Upper lobe of left lung (tissue), 6 donors: ENCODE data around the gene DPF1. TPM values are rescaled to one million over a fixed set of nuclear protein-coding genes. Genes with fewer than 3 reads are reported as not detected.

Experiments used
- ATAC-seq, 2 donors: fragments of 200-7000 bp; cut with Tn5 transposase; one replicate each; pipeline ENCODE4 v1.9.1; 2022; ENCODE audit warnings: mild to moderate bottlenecking in 2 of 2, moderate library complexity in 2 of 2; ENCODE audit not compliant: low FRiP score in 2 of 2
- DNase-seq, 2 donors: peaks; one replicate each; pipeline ENCODE4 v3.0.0-alpha.2; 2019 to 2020
- H3K27ac ChIP-seq, 4 donors: fragments of 200-600 bp; sonication (generic); one replicate each; pipeline ENCODE4 v1.5.1; 2016 to 2019
- H3K27me3 ChIP-seq, 4 donors: fragments of 200-600 bp; sonication (generic); one replicate each; pipeline ENCODE4 v1.5.1; 2017 to 2019
- H3K36me3 ChIP-seq, 4 donors: fragments of 200-600 bp; sonication (generic); one replicate each; pipeline ENCODE4 v1.5.1; 2016 to 2019
- H3K4me1 ChIP-seq, 4 donors: fragments of 200-600 bp; sonication (generic); one replicate each; pipeline ENCODE4 v1.5.1; 2018 to 2019
- H3K4me3 ChIP-seq, 4 donors: fragments of 200-600 bp; sonication (generic); one replicate each; pipeline ENCODE4 v1.5.1; 2017 to 2019; ENCODE audit warnings: mild to moderate bottlenecking in 2 of 4, moderate library complexity in 1 of 4
- H3K9me3 ChIP-seq, 4 donors: fragments of 200-600 bp; sonication (generic); one replicate each; pipeline ENCODE4 v1.5.1; 2018 to 2019
- CTCF ChIP-seq, 6 experiments: fragments of 450-650 bp in 4 of 6; fragments of 200-600 bp in 2 of 6; sonication (generic) in 2 of 6; IDR thresholded peaks; one replicate each; pipeline ENCODE4 v1.5.1; 2016 to 2019; ENCODE audit warnings: antibody characterized with exemption in 6 of 6
- EP300 ChIP-seq, 4 donors: sonication (generic); formaldehyde crosslinking; IDR thresholded peaks; one replicate each; pipeline ENCODE4 v1.5.1; 2017; ENCODE audit warnings: antibody characterized with exemption in 4 of 4, control low read depth in 2 of 4
- POLR2A ChIP-seq, 4 donors: fragments of 450-650 bp; IDR thresholded peaks; one replicate each; pipeline ENCODE4 v1.5.1; 2016 to 2017; ENCODE audit warnings: antibody characterized with exemption in 4 of 4, mild to moderate bottlenecking in 2 of 4
- POLR2AphosphoS5 ChIP-seq, 2 donors: sonication (generic); formaldehyde crosslinking; IDR thresholded peaks; one replicate each; pipeline ENCODE4 v1.5.1; 2017; ENCODE audit warnings: antibody characterized with exemption in 2 of 2
- whole genome bisulfite sequencing, 2 donors: methylation state at CpG; one replicate each; pipeline ENCODE4 v1.1.5; 2017 to 2018; 5-methylcytosine and 5-hydroxymethylcytosine counted together
- total RNA-seq, 6 donors: library from RNA; depleted of rRNA in 4 of 6; stranded (reverse); fragments of >200 nt in 4 of 6; gene quantifications; one replicate each; pipeline versions ENCODE4 v1.1.0 to v1.2.1, GENCODE V29; 2016 to 2021
- donor health status: DM: no; HTN: no; CAD: no; lungs with moderate emphysema.
- donor health status: DM: no; HTN: yes; CAD: no; lungs with severe emphysema.

The DPF1 gene
- total RNA-seq, 6 donors from 2014 or later = 0.40 to 0.46 TPM; not detected in 4

DNA sequence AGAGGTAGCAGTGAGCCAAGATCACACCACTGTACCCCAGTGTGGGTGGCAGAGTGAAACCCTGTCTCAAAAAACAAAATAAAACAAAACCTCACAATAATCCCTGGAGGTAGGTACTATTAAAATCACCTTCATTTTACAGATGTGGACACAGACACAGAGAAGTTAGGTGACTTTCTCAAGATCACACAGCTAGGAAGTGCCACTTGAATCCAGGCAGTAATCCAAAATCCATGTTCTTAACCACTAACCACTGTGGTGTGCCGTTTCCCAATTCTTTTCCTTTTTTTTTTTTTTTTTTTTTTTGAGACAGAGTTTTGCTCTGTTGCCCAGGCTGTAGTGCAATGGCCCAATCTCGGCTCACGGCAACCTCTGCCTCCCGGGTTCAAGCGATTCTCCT lies 23.1 kb upstream of the DPF1 start:
- WGBS, 2 donors = 62 to 66% methylated on average over 4 to 5 of the region's 5 CpGs
- no peaks in the 10 kb centered on the region for H3K27me3 ChIP-seq
- no peak for ATAC-seq
- no peak overlapping the region for H3K4me3 ChIP-seq
- H3K27ac ChIP-seq = peak overlapping the region in 2 of 4 donors; percentile 52 to 72
- H3K36me3 ChIP-seq = no peaks in the 10 kb centered on the region
- peaks cover 31 to 57% (median 36%) of the 10 kb centered on the region in 4 donors for H3K4me1 ChIP-seq
- DNase-seq = no peak
- TF ChIP-seq EP300 (IDR thresholded peaks at IDR 0.05) (no peak), POLR2A (IDR thresholded peaks at IDR 0.05) (no peak), POLR2AphosphoS5 (IDR thresholded peaks at IDR 0.05) (no peak), CTCF (IDR thresholded peaks at IDR 0.05) (no peak)
- no peaks in the 10 kb centered on the region for H3K9me3 ChIP-seq

GRCh38 chr19:38245826-38246498 lies 21.9 kb upstream of the DPF1 start:
- ATAC-seq = peak in 1 of 2 donors; percentile 43
- TF ChIP-seq CTCF (IDR thresholded peaks at IDR 0.05) (no peak), POLR2AphosphoS5 (IDR thresholded peaks at IDR 0.05) (no peak), POLR2A (IDR thresholded peaks at IDR 0.05) (no peak), EP300 (IDR thresholded peaks at IDR 0.05) (no peak)
- H3K4me3 ChIP-seq = no peak overlapping the region
- no peaks in the 10 kb centered on the region for H3K9me3 ChIP-seq
- H3K27ac ChIP-seq = peak overlapping the region in 3 of 4 donors; percentile 3 to 64 (median 52)
- H3K36me3 ChIP-seq = no peaks in the 10 kb centered on the region
- 69 to 73% methylated on average over 14 of the region's 14 CpGs for WGBS, 2 donors
- no peaks in the 10 kb centered on the region for H3K27me3 ChIP-seq
- H3K4me1 ChIP-seq = peaks cover 20 to 47% (median 26%) of the 10 kb centered on the region in 4 donors
- DNase-seq = no peak

DNA sequence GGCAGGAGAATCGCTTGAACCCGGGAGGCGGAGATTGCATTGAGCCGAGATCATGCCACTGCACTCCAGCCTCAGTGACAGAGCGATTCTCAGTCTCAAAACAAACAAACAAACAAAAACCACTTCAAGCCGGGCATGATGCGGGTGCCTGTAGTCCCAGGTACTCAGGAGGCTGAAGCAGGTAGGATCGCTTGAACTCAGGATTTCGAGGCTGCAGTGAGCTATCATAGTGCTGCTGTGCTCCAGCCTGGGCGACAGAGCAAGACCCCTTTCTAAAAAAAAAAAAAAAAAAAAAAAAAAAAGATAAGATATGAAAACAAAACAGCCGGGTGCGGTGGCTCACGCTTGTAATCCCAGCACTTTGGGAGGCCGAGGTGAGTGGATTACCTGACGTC lies 19.3 kb upstream of the DPF1 start:
- 70% methylated on average over 13 to 15 of the region's 15 CpGs for WGBS, 2 donors
- Histone ChIP-seq H3K27ac (no peak overlapping the region), H3K36me3 (no peaks in the 10 kb centered on the region), H3K9me3 (no peaks in the 10 kb centered on the region), H3K4me3 (peak overlapping the region in 2 of 4 donors; percentile 32 to 35), H3K27me3 (no peaks in the 10 kb centered on the region), H3K4me1 (peaks cover 18 to 36% (median 18%) of the 10 kb centered on the region in 4 donors)
- TF ChIP-seq POLR2A (IDR thresholded peaks at IDR 0.05) (no peak), EP300 (IDR thresholded peaks at IDR 0.05) (no peak), CTCF (IDR thresholded peaks at IDR 0.05) (no peak), POLR2AphosphoS5 (IDR thresholded peaks at IDR 0.05) (no peak)
- no peak for DNase-seq
- no peak for ATAC-seq

DNA sequence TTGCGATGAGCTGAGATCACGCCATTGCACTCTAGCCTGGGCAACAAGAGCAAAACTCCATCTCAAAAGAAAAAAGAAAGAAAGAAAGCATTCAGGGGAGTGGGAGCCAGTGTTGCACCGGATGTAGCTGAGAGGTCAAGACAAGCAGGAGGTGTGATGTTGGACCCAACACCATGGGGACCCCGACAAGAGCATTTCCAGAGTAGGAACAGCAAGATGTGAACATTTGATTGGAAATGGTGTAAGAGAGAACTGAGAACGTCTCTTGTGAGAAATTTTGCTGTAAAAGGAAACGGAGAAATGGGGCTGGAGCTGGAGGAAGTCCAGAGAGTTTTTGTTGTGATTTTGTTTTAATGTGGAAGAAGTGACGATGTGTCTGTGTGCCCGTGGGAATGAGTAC lies 15.8 kb upstream of the DPF1 start:
- no peak for TF ChIP-seq POLR2AphosphoS5 (IDR thresholded peaks at IDR 0.05)
- TF ChIP-seq CTCF (IDR thresholded peaks at IDR 0.05) = no peak
- TF ChIP-seq EP300 (IDR thresholded peaks at IDR 0.05) = no peak
- no peak for TF ChIP-seq POLR2A (IDR thresholded peaks at IDR 0.05)
- no peak for DNase-seq
- 60 to 71% methylated on average over 8 of the region's 8 CpGs for WGBS, 2 donors
- H3K36me3 ChIP-seq = no peaks in the 10 kb centered on the region
- H3K4me3 ChIP-seq = no peak overlapping the region
- H3K27ac ChIP-seq = no peak overlapping the region
- no peaks in the 10 kb centered on the region for H3K27me3 ChIP-seq
- no peak for ATAC-seq
- peaks cover 9 to 14% (median 11%) of the 10 kb centered on the region in 4 donors for H3K4me1 ChIP-seq
- H3K9me3 ChIP-seq = no peaks in the 10 kb centered on the region

DNA sequence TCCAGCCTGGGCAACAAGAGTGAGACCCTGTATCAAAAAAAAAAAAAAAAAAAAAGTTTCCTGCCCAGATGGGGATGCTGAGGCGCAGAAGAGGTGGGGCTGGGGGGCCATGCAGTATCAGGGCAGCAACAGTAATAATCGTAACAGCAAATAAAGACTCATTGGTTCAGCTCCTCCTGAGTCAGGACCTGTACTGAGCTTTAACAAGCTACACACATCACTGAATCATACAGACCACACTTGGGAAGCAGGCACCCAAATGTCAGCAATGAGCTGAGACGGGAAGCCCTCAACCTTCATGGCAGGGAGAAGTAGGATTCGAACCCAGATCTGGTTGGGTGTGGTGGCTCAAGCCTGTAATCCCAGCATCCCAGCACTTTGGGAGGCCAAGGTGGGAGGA lies 10.6 kb upstream of the DPF1 start:
- Histone ChIP-seq H3K36me3 (no peaks in the 10 kb centered on the region), H3K27ac (no peak overlapping the region), H3K27me3 (peaks cover 0 to 6% (median 1%) of the 10 kb centered on the region in 4 donors), H3K4me3 (no peak overlapping the region), H3K9me3 (no peaks in the 10 kb centered on the region), H3K4me1 (peaks cover 0 to 5% (median 0%) of the 10 kb centered on the region in 4 donors)
- ATAC-seq (no peak), DNase-seq (no peak)
- 90 to 95% methylated on average over 4 of the region's 4 CpGs for WGBS, 2 donors
- TF ChIP-seq POLR2A (IDR thresholded peaks at IDR 0.05) = no peak
- no peak for TF ChIP-seq POLR2AphosphoS5 (IDR thresholded peaks at IDR 0.05)
- no peak for TF ChIP-seq CTCF (IDR thresholded peaks at IDR 0.05)
- no peak for TF ChIP-seq EP300 (IDR thresholded peaks at IDR 0.05)
